Endothelial cell of umbilical vein (primary cell): ENCODE results near the gene R3HDM2. TPM values are rescaled to one million over a fixed set of nuclear protein-coding genes. Genes with fewer than 3 reads are reported as not detected.

Source experiments
- BruUV-seq: library from RNA; stranded (reverse); fragments of 400-500 nt; replicated peaks from 2 replicates; lab custom pipeline; 2021; lab: Mats Ljungman, UMichigan
- CTCF ChIA-PET: fragments of 300-600, 350-600 bp; sonication (Branson Sonifier 250); formaldehyde crosslinking; loops from one replicate; lab custom pipeline; 2021; ENCODE audit warnings: antibody characterized with exemption, inconsistent platforms; lab: Charles Lee
- POLR2A ChIA-PET: fragments of 300-600, 350-600 bp; sonication (Branson Sonifier 250); formaldehyde crosslinking; loops from one replicate; lab custom pipeline; 2021; ENCODE audit warnings: antibody characterized with exemption, inconsistent platforms; lab: Charles Lee
- DNase-seq: peaks from one replicate; pipeline ENCODE4 v3.0.0-alpha.2; 2011; ENCODE audit warnings: low read depth, low spot score
- FAIRE-seq: peaks from 2 replicates; lab custom pipeline; 2011; peaks lifted over from hg19 to GRCh38; lab: Jason Lieb, UNC
- H2AFZ ChIP-seq: 2 replicates; pipeline ENCODE4 v1.6.0; 2012; ENCODE audit warnings: low read depth, low read length, control low read depth, inconsistent platforms
- H3K27ac ChIP-seq: 2 replicates; pipeline ENCODE4 v1.5.1; 2011; ENCODE audit warnings: low read depth, mild to moderate bottlenecking, control low read depth, low read length, moderate library complexity; ENCODE audit not compliant: insufficient read depth
- H3K27me3 ChIP-seq, 2 experiments: 2 replicates each; pipeline versions ENCODE4 v1.6.0 to v1.6.1; 2011; ENCODE audit warnings: low read length in 2 of 2, mixed read lengths in 1 of 2; ENCODE audit not compliant: control insufficient read depth in 2 of 2, insufficient read depth in 2 of 2
- H3K36me3 ChIP-seq, 2 experiments: 2 replicates in 1 of 2; 3 replicates in 1 of 2; pipeline ENCODE4 v1.5.1; 2011; ENCODE audit warnings: low read length in 2 of 2, mild to moderate bottlenecking in 1 of 2, moderate library complexity in 1 of 2; ENCODE audit not compliant: control insufficient read depth in 2 of 2, insufficient read depth in 2 of 2; ENCODE audit errors: extremely low read depth in 1 of 2
- H3K4me1 ChIP-seq: 3 replicates; pipeline ENCODE4 v1.5.1; 2011; ENCODE audit warnings: mild to moderate bottlenecking, low read length; ENCODE audit not compliant: control insufficient read depth, insufficient read depth; ENCODE audit errors: extremely low read depth
- H3K4me2 ChIP-seq: 2 replicates; pipeline ENCODE4 v1.6.1; 2011; ENCODE audit warnings: low read length, control low read depth, mixed read lengths; ENCODE audit not compliant: insufficient read depth
- H3K4me3 ChIP-seq, 3 experiments: fragments of 200-600 bp in 1 of 3; sonication (generic), shearing (Covaris generic) in 1 of 3; replicated peaks in 1 of 3; 2 replicates each; pipeline ENCODE4 v1.5.1; 2011 to 2016; ENCODE audit warnings: control low read depth in 3 of 3, low read length in 3 of 3, mild to moderate bottlenecking in 2 of 3, inconsistent platforms in 1 of 3, low read depth in 1 of 3, moderate library complexity in 1 of 3; ENCODE audit not compliant: insufficient read depth in 1 of 3
- H3K79me2 ChIP-seq: 2 replicates; pipeline ENCODE4 v1.6.0; 2012; ENCODE audit warnings: low read length, inconsistent platforms; ENCODE audit not compliant: control insufficient read depth, insufficient read depth
- H3K9ac ChIP-seq: replicated peaks from 2 replicates; pipeline ENCODE3; 2011; ENCODE audit warnings: low read length, control low read depth; ENCODE audit not compliant: insufficient read depth; ENCODE audit errors: extremely low read depth
- H3K9me1 ChIP-seq: replicated peaks from 3 replicates; pipeline ENCODE4 v1.6.0; 2011; ENCODE audit warnings: mild to moderate bottlenecking, low read length; ENCODE audit not compliant: control insufficient read depth, insufficient read depth; ENCODE audit errors: extremely low read depth
- H3K9me3 ChIP-seq: replicated peaks from 2 replicates; pipeline ENCODE4 v1.5.1; 2012; ENCODE audit warnings: low read length, inconsistent platforms; ENCODE audit not compliant: control insufficient read depth, insufficient read depth
- H4K20me1 ChIP-seq: replicated peaks from 2 replicates; pipeline ENCODE3; 2011; ENCODE audit warnings: mild to moderate bottlenecking, low read length; ENCODE audit not compliant: control insufficient read depth, insufficient read depth; ENCODE audit errors: extremely low read depth
- EZH2 ChIP-seq: IDR thresholded peaks from 2 replicates; pipeline ENCODE4 v1.6.1; 2012; ENCODE audit warnings: borderline replicate concordance, low read depth, mild to moderate bottlenecking, moderate library complexity, low read length, inconsistent platforms; ENCODE audit not compliant: severe bottlenecking
- FOS ChIP-seq: IDR thresholded peaks from 2 replicates; pipeline ENCODE4 v1.6.1; 2011; ENCODE audit warnings: mild to moderate bottlenecking, low read length, moderate library complexity, borderline replicate concordance; ENCODE audit not compliant: insufficient read depth
- GATA2 ChIP-seq: IDR thresholded peaks from 2 replicates; pipeline ENCODE4 v1.7.0; 2011; ENCODE audit warnings: low read depth, mild to moderate bottlenecking, moderate library complexity, mixed read lengths, low read length; ENCODE audit not compliant: insufficient read length, insufficient read depth
- JUN ChIP-seq: IDR thresholded peaks from 2 replicates; pipeline ENCODE4 v1.6.1; 2011; ENCODE audit warnings: borderline replicate concordance, low read depth; ENCODE audit not compliant: insufficient read length, insufficient read depth
- MYC ChIP-seq: IDR thresholded peaks from one replicate; pipeline ENCODE4 v1.6.1; 2011; ENCODE audit warnings: mild to moderate bottlenecking, low read depth, low read length
- POLR2A ChIP-seq: IDR thresholded peaks from 2 replicates; pipeline ENCODE4 v1.6.1; 2012; ENCODE audit warnings: low read depth, mild to moderate bottlenecking, control low read depth, low read length
- POLR2AphosphoS5 ChIP-seq: IDR thresholded peaks from 2 replicates; pipeline ENCODE4 v1.6.1; 2012; ENCODE audit warnings: low read depth, mild to moderate bottlenecking, control low read depth, low read length, moderate library complexity; ENCODE audit not compliant: insufficient read depth
- dilution Hi-C: fragments of 300-500 bp; cut with MboI; formaldehyde crosslinking; loops from one replicate; pipeline ENCODE4 v1.15.0; 2019; ENCODE audit warnings: low sequenced_read_pairs; ENCODE audit not compliant: extremely low pct_ligation_motif_present
- intact Hi-C: fragments of 100-400 bp; cut with micrococcal nuclease; formaldehyde crosslinking; loops from one replicate; pipeline ENCODE4 v1.10.0; 2022
- polyA plus RNA-seq, 4 experiments: library from polyadenylated mRNA; depleted of rRNA in 3 of 4; stranded (reverse) in 3 of 4; unstranded in 1 of 4; fragments of >200 nt; gene quantifications; 2 replicates each; pipeline versions ENCODE4 v1.2.1 to v1.2.3, GENCODE V29; 2011 to 2012; ENCODE audit warnings: missing spikeins in 1 of 4
- total RNA-seq: library from RNA; stranded (reverse); gene quantifications from 2 replicates; pipeline ENCODE4 v1.2.3, GENCODE V29; 2021
- TF ChIP-seq, protein P1 (sequence below): IDR thresholded peaks from 2 replicates; pipeline ENCODE4 v1.6.1; 2011; ENCODE audit not compliant: insufficient read depth, insufficient read length
- TF ChIP-seq, protein P2 (sequence below), 2 donors: IDR thresholded peaks; 1 replicate in 1 of 2; 2 replicates in 1 of 2; pipeline ENCODE4 v1.5.1; 2011; ENCODE audit warnings: low read length in 2 of 2, mild to moderate bottlenecking in 2 of 2, moderate library complexity in 2 of 2, control low read depth in 1 of 2, inconsistent platforms in 1 of 2, low read depth in 1 of 2; ENCODE audit not compliant: insufficient read depth in 1 of 2; ENCODE audit errors: extremely low read depth in 1 of 2

The R3HDM2 gene
- total and polyA plus RNA-seq, 2 donors (not counting 3 experiments of a cell fraction or from before 2014, with no cell fraction given), result 26.1 to 31.3 TPM

DNA sequence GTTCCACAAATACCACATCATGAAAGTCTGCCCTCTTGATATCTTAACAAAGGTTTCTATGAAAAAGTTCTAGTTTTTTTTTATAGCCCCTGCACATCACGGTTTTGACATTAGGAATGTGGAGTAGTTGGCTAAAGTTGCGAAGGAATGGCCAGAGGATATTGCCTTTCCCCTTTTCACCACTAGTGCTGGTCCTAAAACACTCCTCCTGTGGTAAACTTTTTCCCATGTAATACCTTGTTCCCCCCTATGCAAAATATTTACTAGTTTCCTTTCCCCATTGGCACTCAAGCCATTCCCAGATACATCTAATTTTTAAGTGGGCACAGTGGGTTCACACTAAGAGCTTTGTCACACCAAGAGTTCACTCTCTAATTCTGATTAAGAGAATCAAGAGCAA is 33.4 kb downstream of the R3HDM2 start:
- no peaks in the 10 kb centered on the region for H4K20me1 ChIP-seq
- no peak for DNase-seq
- TF ChIP-seq JUN (no peak), POLR2AphosphoS5 (no peak), MYC (no peak), EZH2 (no peak), POLR2A (no peak), GATA2 (no peak), FOS (no peak)
- TF ChIP-seq, protein P1, sequence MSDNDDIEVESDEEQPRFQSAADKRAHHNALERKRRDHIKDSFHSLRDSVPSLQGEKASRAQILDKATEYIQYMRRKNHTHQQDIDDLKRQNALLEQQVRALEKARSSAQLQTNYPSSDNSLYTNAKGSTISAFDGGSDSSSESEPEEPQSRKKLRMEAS, result no peak
- TF ChIP-seq, protein P2, sequence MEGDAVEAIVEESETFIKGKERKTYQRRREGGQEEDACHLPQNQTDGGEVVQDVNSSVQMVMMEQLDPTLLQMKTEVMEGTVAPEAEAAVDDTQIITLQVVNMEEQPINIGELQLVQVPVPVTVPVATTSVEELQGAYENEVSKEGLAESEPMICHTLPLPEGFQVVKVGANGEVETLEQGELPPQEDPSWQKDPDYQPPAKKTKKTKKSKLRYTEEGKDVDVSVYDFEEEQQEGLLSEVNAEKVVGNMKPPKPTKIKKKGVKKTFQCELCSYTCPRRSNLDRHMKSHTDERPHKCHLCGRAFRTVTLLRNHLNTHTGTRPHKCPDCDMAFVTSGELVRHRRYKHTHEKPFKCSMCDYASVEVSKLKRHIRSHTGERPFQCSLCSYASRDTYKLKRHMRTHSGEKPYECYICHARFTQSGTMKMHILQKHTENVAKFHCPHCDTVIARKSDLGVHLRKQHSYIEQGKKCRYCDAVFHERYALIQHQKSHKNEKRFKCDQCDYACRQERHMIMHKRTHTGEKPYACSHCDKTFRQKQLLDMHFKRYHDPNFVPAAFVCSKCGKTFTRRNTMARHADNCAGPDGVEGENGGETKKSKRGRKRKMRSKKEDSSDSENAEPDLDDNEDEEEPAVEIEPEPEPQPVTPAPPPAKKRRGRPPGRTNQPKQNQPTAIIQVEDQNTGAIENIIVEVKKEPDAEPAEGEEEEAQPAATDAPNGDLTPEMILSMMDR (IDR thresholded peaks at IDR 0.05; ENCODE audit: extremely low read depth in 1 of 2, insufficient read depth in 1 of 2, low read depth in 1 of 2, low read length in 2 of 2), result no peak
- no peak overlapping the region for H2AFZ ChIP-seq
- H3K36me3 ChIP-seq, result no peaks in the 10 kb centered on the region
- intact Hi-C loops, result no loop called here
- no peak overlapping the region for H3K27ac ChIP-seq
- H3K79me2 ChIP-seq, result peaks cover 2% of the 10 kb centered on the region
- CTCF ChIA-PET, result interaction anchor here (0.6 kb wide), 1 partner anchor 90 kb away, joined by 5 read pairs; no protein-coding TSS in a partner anchor
- H3K9me1 ChIP-seq, result no peaks in the 10 kb centered on the region
- no peak for FAIRE-seq
- H3K4me2 ChIP-seq, result no peak overlapping the region
- H3K4me3 ChIP-seq, result no peak overlapping the region
- H3K9ac ChIP-seq, result no peak overlapping the region
- POLR2A ChIA-PET, result interaction anchor here (0.7 kb wide), 1 partner anchor 16 kb away, joined by 9 read pairs; no protein-coding TSS in a partner anchor
- no peaks in the 10 kb centered on the region for H3K9me3 ChIP-seq
- dilution Hi-C loops, result no loop called here
- no peaks in the 10 kb centered on the region for H3K4me1 ChIP-seq
- BruUV-seq, result no TSS peak
- H3K27me3 ChIP-seq, result no peaks in the 10 kb centered on the region
